SK-N-MC (cell line): ENCODE data around the gene COMMD9.
A peak's percentile ranks its signal among the peaks of the same experiment; 100 is the strongest.

Source experiments
- DNase-seq: peaks from one replicate; pipeline ENCODE4 v3.0.0-alpha.2; 2011; ENCODE audit warnings: low read depth, low spot score
- H3K27ac ChIP-seq: fragments of 200-600 bp; sonication (generic); 2 replicates; pipeline ENCODE4 v1.5.1; 2016; ENCODE audit warnings: mixed run types
- H3K36me3 ChIP-seq: fragments of 200-600 bp; sonication (generic); 2 replicates; pipeline ENCODE4 v1.6.1; 2017; ENCODE audit warnings: antibody characterized with exemption, low read length, mixed read lengths; ENCODE audit not compliant: insufficient read depth
- H3K4me3 ChIP-seq: fragments of 200-600 bp; sonication (generic); 2 replicates; pipeline ENCODE4 v1.5.1; 2016
- H3K9ac ChIP-seq: fragments of 200-600 bp; sonication (generic); 2 replicates; pipeline ENCODE4 v1.8.0; 2017; ENCODE audit warnings: mixed run types, mixed read lengths; ENCODE audit not compliant: insufficient read length
- H3K9me3 ChIP-seq: fragments of 200-600 bp; sonication (generic); 2 replicates; pipeline ENCODE4 v1.6.1; 2017; ENCODE audit warnings: low read depth, mild to moderate bottlenecking, antibody characterized with exemption, low read length, moderate library complexity, mixed read lengths
- EZH2 ChIP-seq: fragments of 200-600 bp; sonication (generic); IDR thresholded peaks from one replicate; pipeline ENCODE4 v1.6.1; 2017; ENCODE audit warnings: antibody characterized with exemption
- FOXP2 ChIP-seq: optimal IDR thresholded peaks from 2 replicates; pipeline ENCODE3; 2011; ENCODE audit warnings: mild to moderate bottlenecking, moderate library complexity; ENCODE audit not compliant: insufficient read depth; ENCODE audit errors: extremely low read length, control extremely low read depth
- POLR2AphosphoS5 ChIP-seq: IDR thresholded peaks from 2 replicates; pipeline ENCODE4 v1.6.1; 2012; ENCODE audit warnings: mild to moderate bottlenecking, low read depth, low read length, borderline replicate concordance

The COMMD9 gene

GRCh38 chr11:36265793-36266628, 23.2 kb downstream of the COMMD9 start:
- DNase-seq: no peak
- H3K27ac ChIP-seq: no peak overlapping the region
- no peaks in the 10 kb centered on the region for H3K36me3 ChIP-seq
- H3K9ac ChIP-seq: no peak overlapping the region
- no peak overlapping the region for H3K4me3 ChIP-seq
- H3K9me3 ChIP-seq: no peaks in the 10 kb centered on the region
- no peak for TF ChIP-seq FOXP2
- TF ChIP-seq POLR2AphosphoS5: no peak
- no peak for TF ChIP-seq EZH2

GRCh38 chr11:36264973-36265344, 24.3 kb downstream of the COMMD9 start:
- H3K36me3 ChIP-seq: no peaks in the 10 kb centered on the region
- no peak for DNase-seq
- no peak overlapping the region for H3K27ac ChIP-seq
- no peak overlapping the region for H3K4me3 ChIP-seq
- TF ChIP-seq EZH2 (no peak), FOXP2 (no peak), POLR2AphosphoS5 (no peak)
- H3K9ac ChIP-seq: no peak overlapping the region
- no peaks in the 10 kb centered on the region for H3K9me3 ChIP-seq

GRCh38 chr11:36264011-36264972, 24.9 kb downstream of the COMMD9 start:
- no peak for TF ChIP-seq POLR2AphosphoS5
- TF ChIP-seq FOXP2: no peak
- no peak for TF ChIP-seq EZH2
- no peak overlapping the region for H3K4me3 ChIP-seq
- no peaks in the 10 kb centered on the region for H3K36me3 ChIP-seq
- no peak for DNase-seq
- no peaks in the 10 kb centered on the region for H3K9me3 ChIP-seq
- no peak overlapping the region for H3K27ac ChIP-seq
- no peak overlapping the region for H3K9ac ChIP-seq

- Histone ChIP-seq H3K36me3 (no peaks in the 10 kb centered on the region), H3K9me3 (no peaks in the 10 kb centered on the region), H3K4me3 (no peak overlapping the region), H3K27ac (no peak overlapping the region), H3K9ac (no peak overlapping the region)
- no peak for TF ChIP-seq POLR2AphosphoS5
- no peak for TF ChIP-seq FOXP2
- no peak for TF ChIP-seq EZH2
- no peak for DNase-seq
Measured at GRCh38 chr11:36261094-36261493, 28.1 kb downstream of the COMMD9 start.

- H3K27ac ChIP-seq: no peak overlapping the region
- TF ChIP-seq POLR2AphosphoS5: no peak
Measured at GRCh38 chr11:36258730-36259360, 30.4 kb downstream of the COMMD9 start.

GRCh38 chr11:36257351-36257750, 31.9 kb downstream of the COMMD9 start:
- H3K4me3 ChIP-seq: no peak overlapping the region
- H3K9me3 ChIP-seq: no peaks in the 10 kb centered on the region
- H3K9ac ChIP-seq: no peak overlapping the region
- no peak for DNase-seq
- H3K36me3 ChIP-seq: no peaks in the 10 kb centered on the region
- no peak overlapping the region for H3K27ac ChIP-seq
- no peak for TF ChIP-seq EZH2
- TF ChIP-seq POLR2AphosphoS5: no peak
- no peak for TF ChIP-seq FOXP2

More at GRCh38 chr11:36258730-36259360, 30.4 kb downstream of the COMMD9 start:
- peak; percentile 10 for DNase-seq
- Histone ChIP-seq H3K9me3 (no peaks in the 10 kb centered on the region), H3K4me3 (no peak overlapping the region), H3K36me3 (no peaks in the 10 kb centered on the region), H3K9ac (no peak overlapping the region)

GRCh38 chr11:36254713-36255112, 34.5 kb downstream of the COMMD9 start:
- no peak overlapping the region for H3K27ac ChIP-seq
- no peaks in the 10 kb centered on the region for H3K36me3 ChIP-seq

GRCh38 chr11:36253238-36253637, 36.0 kb downstream of the COMMD9 start:
- H3K36me3 ChIP-seq: no peaks in the 10 kb centered on the region
- H3K9me3 ChIP-seq: no peaks in the 10 kb centered on the region
- no peak overlapping the region for H3K4me3 ChIP-seq
- H3K9ac ChIP-seq: no peak overlapping the region
- H3K27ac ChIP-seq: no peak overlapping the region
- TF ChIP-seq EZH2: no peak
- TF ChIP-seq POLR2AphosphoS5: no peak
- TF ChIP-seq FOXP2: no peak
- no peak for DNase-seq

More at GRCh38 chr11:36254713-36255112, 34.5 kb downstream of the COMMD9 start:
- no peak for DNase-seq
- H3K9me3 ChIP-seq: no peaks in the 10 kb centered on the region
- H3K4me3 ChIP-seq: no peak overlapping the region
- TF ChIP-seq FOXP2: no peak
- no peak for TF ChIP-seq POLR2AphosphoS5
- no peak overlapping the region for H3K9ac ChIP-seq
